ENCODE results near the gene PCA3.

DNA sequence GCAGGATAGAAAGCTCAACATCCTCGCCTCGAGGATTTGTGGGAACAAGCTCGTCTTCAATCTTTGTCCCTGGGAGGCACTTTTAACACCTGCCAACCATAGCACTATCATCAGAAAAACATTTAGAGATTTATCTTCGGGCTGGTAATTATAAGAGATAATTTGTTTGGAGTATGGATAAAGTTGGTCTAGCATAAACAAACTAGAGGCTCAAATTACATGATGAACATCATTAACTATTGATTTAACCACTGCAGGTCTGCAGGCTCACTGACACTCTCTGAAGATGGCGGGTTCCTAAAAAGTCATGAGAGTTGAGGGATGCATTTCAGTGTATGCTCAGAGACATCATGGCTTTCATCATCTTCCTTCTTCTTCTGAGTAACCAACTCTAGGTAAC is 25.8 kb upstream of the PCA3 start:
- TF ChIP-seq CTCF (IDR thresholded peaks at IDR 0.05) (no peak), REST (IDR thresholded peaks at IDR 0.05; ENCODE audit: low read depth, low read length) (no peak), ZBTB33 (IDR thresholded peaks at IDR 0.05; ENCODE audit: borderline replicate concordance, low read depth) (no peak), TEAD4 (IDR thresholded peaks at IDR 0.05; ENCODE audit: borderline replicate concordance, insufficient read depth) (no peak)

Data from SK-N-SH (cell line).